ENCODE results near the gene POC1A.

- no peak for TF ChIP-seq CTCF (conservative IDR thresholded peaks at IDR 0.05)
- TF ChIP-seq EZH2 (IDR thresholded peaks at IDR 0.05; ENCODE audit: low read depth): no peak
Observed at GRCh38 chr3:52104684-52105640, 49.3 kb downstream of the POC1A start.

Data from PC-9 (cell line).